ENCODE data around the gene NR1I3. TPM values are rescaled to one million over a fixed set of nuclear protein-coding genes. Genes with fewer than 3 reads are reported as not detected.

Gene NR1I3
- total RNA-seq, 1 donor from 2014 or later = not detected

- DNase-seq (ENCODE audit: low read depth) = no peak
- TF ChIP-seq CTCF (conservative IDR thresholded peaks at IDR 0.05; ENCODE audit: low read depth, low read length) = no peak
- H3K4me3 ChIP-seq (ENCODE audit: low read depth, low read length) = no peak overlapping the region
Observed at GRCh38 chr1:161199506-161200139, 38.4 kb downstream of the NR1I3 start.

- H3K4me3 ChIP-seq (ENCODE audit: low read depth, low read length) = no peak within 1 kb of the TSS
- no peak for DNase-seq (ENCODE audit: low read depth)
- TF ChIP-seq CTCF (conservative IDR thresholded peaks at IDR 0.05; ENCODE audit: low read depth, low read length) = no peak
Observed at GRCh38 chr1:161198897-161199431, 39.0 kb downstream of the NR1I3 start, which contains the start of gene ADAMTS4. ADAMTS4 (minus strand) TSS chr1:161199054; CDS start chr1:161198627, 427 bp downstream.

GRCh38 chr1:161198194-161198896, 39.7 kb downstream of the NR1I3 start:
- DNase-seq (ENCODE audit: low read depth) = no peak
- H3K4me3 ChIP-seq (ENCODE audit: low read depth, low read length) = no peak overlapping the region
- TF ChIP-seq CTCF (conservative IDR thresholded peaks at IDR 0.05; ENCODE audit: low read depth, low read length) = no peak

- no peak for DNase-seq (ENCODE audit: low read depth)
- no peak overlapping the region for H3K4me3 ChIP-seq (ENCODE audit: low read depth, low read length)
- TF ChIP-seq CTCF (conservative IDR thresholded peaks at IDR 0.05; ENCODE audit: low read depth, low read length) = no peak
Observed at GRCh38 chr1:161197560-161198193, 40.3 kb downstream of the NR1I3 start.

- TF ChIP-seq CTCF (conservative IDR thresholded peaks at IDR 0.05; ENCODE audit: low read depth, low read length) = no peak
- no peak for DNase-seq (ENCODE audit: low read depth)
- no peak overlapping the region for H3K4me3 ChIP-seq (ENCODE audit: low read depth, low read length)
Observed at GRCh38 chr1:161196521-161197451, 41.2 kb downstream of the NR1I3 start.

GRCh38 chr1:161196111-161196510, 41.9 kb downstream of the NR1I3 start:
- TF ChIP-seq CTCF (conservative IDR thresholded peaks at IDR 0.05; ENCODE audit: low read depth, low read length) = no peak
- no peak for DNase-seq (ENCODE audit: low read depth)
- no peak overlapping the region for H3K4me3 ChIP-seq (ENCODE audit: low read depth, low read length)

Measured in epithelial cell of proximal tubule (primary cell).